Mucosa of gallbladder (tissue), 1 donor: ENCODE data around the gene DUOXA2. TPM values are rescaled to one million over a fixed set of nuclear protein-coding genes. Genes with fewer than 3 reads are reported as not detected.
"Not testable (repeated sequence)": the region's sequence is repeated elsewhere in the genome, so short reads cannot be mapped to it uniquely, and the experiment has no call there.

Source experiments
- DNase-seq: peaks from one replicate; pipeline ENCODE4 v3.0.0-alpha.2; 2020; ENCODE audit warnings: low spot score
- total RNA-seq: library from RNA; stranded (reverse); gene quantifications from one replicate; pipeline ENCODE4 v1.2.1, GENCODE V29; 2021
- donor health status: DM: no; HTN: no; CAD: no.

DUOXA2 gene
- total RNA-seq, 1 donor from 2014 or later = 87.1 TPM

DNA sequence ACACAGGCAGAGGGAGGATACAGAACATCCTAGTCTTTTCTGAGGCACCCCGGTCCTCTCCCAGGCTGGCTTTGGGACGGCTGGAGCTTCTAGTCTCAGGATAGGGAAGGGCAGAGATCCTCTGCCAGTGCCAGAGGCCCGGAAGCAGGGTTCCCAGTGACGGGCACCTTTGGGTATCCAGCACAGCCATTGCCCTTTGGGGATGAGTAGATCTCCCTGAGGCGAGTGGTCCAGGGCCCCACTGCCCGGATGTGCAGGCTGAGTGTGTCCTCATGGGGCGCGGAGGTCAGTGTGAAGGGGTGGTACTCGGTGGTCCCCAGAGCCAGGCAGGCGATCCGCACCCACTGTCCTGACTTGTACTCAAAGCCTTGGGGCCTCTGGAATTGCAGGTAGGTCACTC, 18.5 kb upstream of the DUOXA2 start:
- DNase-seq = no peak

DNA sequence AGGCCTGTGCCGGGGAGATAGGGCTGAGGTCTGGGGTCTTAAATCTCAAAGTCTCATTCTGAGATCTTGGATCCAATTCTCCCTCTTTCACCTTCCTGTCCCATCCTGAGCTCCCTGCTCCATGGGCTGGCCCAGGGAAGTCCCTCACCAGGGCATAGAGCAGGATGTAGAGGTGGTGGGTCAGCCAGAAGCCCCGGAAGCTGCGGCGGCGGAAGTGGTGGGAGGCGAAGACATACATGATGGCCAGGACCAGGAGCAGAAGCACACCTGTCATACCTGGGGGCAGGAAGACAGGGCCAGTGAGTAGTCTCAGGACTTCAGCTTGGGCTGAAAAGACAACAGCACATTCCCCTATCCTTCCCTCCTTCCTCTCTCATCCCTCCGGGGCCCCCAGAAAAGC, 16.7 kb upstream of the DUOXA2 start:
- no peak for DNase-seq

DNA sequence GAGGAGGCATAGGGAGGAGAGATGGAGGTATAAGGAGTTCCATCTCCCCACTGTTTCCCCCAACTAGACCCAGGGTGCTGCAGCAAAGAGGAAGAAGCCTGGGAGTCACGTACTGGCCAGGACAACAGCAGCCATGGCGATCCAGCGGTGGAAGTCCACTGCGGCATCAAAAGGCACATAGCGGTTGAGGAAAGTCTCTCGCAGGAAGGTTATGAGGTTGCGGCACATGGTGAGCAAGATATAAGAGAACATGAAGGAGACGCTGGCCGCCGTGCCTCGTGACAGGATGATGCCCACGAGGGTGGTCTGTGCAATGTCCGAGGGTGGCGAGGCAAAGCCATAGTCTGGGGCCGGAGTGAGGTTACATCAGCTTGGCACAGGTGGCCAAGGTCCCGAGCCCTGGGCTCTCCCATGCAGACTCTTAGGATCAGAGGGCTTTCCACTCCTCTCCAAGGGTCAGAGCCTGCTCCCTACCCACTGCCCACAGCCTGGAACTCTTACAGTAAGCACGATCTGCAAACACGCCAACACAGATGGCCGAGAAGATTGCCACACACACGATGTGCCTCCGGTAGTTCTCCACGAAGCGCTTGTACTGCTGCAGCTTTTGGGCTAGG, 14.5 kb upstream of the DUOXA2 start:
- no peak for DNase-seq

DNA sequence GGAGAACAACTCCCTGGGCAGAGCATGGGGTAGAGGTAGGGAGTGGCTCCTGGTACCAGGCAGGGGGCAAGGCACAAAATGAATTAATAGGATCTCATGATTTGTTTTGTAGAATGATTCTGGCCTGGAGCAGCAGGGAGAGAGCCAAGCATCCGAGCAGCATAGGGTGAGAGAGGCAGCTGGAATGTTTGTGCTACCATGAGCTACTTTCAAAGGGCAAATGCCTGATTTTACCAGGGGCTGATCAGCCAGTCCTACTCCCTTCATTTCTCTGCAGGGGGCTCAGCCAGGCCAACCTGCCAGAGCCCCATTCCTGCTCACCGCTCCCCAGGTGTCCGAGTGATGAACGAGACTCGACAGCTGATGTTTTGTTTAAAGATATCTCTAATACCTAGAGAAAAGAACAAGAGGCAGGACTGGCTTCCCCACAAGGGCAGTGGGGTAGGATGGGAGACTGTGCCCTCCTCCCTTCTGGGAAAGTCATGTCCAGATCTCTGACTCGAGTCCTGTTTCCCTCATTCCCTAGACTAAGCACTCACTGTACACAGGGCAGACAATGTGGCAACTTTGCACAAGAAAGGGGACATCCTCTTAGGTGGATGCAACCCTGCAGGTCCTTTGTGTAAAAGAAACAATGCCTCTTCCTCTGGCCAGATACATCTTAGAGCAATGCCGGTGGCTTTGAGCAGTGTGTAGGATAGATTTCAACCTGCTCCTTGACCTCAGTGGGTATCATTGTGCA, 13.1 kb upstream of the DUOXA2 start:
- DNase-seq = no peak

DNA sequence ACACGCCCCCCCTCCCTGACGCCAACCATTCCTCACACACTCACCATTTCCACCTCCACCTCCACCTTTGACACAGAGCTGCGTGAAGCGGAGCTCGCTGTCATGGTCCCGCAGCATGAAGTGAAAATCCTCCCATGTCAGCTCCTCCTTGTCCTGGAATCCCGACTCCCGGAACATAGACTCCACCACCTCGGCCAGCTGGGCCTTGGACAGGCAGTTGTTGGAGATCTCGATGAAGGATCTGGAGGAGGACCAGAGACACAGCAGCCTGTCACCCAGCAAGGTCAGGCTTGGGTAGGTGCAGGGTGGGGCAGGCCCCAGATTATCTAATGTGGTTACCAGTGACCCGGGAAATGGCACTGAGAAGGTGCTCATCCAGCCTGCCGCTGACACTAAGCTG, 12.4 kb upstream of the DUOXA2 start:
- DNase-seq = no peak

DNA sequence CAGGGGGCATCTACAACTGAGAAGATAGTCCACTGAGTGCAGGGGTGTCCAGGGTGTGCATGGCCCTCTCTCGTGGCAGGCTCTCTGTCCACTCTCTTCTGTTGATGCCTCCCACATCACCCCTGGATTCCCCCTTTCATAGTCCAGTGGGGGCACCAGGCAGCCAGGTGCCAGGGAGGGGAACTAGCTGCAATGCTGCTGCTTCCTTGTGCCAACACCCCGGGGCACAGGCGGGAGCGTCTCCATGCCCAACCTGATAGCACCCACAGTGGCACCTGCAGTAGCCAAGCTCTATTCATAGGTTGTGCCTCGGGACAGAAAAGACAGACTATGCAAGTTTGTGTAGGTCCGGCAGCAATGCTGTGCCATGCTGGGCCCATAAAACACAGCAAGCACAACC, 11.9 kb upstream of the DUOXA2 start:
- DNase-seq = no peak

DNA sequence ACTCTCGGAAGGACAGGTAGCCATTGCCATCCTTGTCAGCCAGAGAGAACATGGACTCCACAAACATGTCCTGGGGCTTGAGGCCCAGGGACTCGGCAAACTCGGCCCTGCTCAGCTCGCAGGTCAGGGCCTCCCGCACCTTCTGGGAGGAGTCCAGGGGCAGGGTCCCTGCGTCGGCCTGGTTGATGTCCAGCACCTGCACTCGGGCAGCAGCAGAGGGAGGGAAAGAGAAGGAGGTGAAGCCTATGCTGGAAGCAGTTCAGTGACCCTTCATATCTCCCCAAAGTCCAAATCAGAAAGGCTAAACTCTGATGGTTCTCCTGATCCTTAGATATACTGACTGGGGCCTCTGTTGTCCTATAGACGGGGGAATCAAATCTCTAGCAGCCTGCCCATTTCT, 10.0 kb upstream of the DUOXA2 start:
- not testable (repeated sequence) for DNase-seq

DNA sequence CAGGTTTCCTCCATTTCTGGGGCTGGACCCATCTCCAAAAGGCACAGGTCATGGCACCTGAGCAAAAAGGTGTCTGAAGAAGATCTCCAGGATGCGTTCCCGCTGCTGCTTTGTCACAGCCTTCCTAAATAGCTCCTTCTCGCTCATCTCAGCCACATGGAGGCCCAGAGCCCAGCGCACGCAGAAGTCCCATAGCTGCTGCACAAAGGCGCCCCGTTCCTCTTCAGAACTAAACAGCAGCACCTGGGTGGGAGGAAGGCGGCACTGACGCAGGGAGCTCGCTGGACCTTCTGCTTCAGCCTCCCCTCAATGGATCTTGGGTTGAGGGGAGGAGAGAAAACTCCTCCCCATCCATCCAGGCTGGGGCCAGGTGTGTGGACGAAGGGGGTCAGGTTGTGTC, 8.5 kb upstream of the DUOXA2 start:
- no peak for DNase-seq

DNA sequence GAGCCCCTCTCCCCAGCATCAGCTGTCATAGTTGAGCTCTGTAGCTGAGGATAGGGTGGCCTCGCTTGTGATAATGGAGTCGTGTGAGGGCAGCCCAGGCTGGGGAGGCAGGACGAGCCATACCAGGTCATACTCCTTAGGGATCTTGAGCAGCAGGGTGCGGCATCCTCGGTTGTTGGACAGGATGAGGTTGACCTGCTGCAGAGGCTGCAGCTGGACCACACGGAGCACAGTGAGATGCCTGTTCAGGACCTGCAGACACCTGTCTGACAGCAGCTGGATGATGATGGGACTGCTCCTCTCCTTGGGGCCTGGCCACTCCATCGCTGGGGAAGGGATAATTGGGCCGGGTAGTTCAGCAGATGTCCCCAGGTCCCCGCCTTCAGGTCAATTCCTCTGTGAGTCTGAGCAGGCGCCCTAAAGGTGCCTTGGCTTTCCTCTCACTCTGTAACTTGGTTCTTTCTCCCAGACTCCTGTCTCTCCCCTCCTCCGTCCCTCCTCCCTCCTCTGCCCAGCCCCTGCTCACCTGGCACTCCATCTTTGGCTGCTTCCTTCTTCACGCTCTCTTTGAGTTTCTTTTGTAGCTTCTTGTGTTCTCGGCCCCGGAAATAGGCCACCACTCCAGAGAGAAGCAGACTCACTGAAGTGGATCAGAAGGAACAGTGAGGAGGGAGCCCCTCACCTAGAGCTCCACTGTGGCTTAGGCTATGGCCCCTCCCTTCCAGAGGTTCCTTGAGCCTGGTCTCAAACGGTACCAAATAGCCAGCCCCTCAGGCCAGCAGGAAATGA, 7.9 kb upstream of the DUOXA2 start:
- DNase-seq = no peak

DNA sequence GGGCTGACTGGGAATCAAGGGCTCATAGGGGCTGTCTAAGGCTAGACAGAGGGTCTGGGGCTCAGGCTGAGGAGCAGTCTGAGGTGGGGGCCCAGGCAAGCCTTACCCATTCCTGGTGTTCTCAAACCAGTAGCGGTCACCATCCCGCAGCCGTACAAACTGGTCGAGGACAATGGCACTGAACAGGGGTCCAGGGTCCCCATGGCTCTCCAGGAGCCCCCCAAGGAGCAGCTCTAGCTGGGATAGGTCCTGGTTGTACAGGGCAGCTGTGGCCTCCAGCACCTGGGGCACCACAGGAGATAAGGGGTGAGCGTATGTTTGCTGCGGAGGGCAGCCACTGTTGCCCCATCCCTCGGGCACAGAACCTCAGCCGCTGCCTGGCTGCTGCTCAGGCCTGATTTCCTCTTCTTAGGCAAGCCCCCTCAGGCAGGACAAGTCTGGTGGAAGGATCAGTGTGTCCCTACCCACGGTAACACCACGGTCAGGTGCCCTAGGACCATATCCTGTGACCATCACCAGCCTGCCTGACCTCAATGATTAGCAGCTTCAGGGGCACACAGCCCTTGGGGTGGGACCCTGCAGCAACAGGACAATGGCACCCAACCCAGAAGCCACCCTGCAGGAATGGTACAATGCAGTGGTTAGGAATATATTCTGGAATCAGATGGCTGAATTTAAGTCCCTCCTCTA, 6.0 kb upstream of the DUOXA2 start:
- DNase-seq = no peak

DNA sequence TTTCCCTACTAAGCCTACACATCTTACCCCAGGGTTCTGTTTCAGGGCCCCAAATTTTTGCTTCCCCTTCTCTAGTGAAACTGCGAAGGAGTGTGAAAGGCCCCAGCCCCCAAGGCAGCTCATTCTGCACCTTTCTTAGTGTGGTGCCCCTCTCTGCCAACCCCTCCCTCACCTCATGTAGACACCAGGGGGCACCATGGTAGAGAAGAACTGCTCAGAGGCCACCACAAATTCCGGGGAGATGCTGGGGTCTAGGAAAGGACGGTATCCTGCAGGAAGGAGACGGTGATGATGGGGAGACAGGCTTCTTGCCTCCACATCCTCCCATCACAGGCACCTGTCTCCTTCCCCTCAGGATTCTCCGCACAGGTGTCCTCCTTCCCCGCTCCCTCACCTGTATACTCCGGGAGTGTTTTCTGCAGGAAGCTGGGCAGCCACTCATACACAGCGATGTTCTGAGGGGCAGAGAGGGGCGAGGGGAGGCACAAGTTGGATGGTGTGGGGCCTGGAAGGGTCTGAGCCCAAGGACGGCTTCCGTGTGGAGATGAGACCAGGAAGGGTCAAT, 3.8 kb upstream of the DUOXA2 start:
- no peak for DNase-seq

DNA sequence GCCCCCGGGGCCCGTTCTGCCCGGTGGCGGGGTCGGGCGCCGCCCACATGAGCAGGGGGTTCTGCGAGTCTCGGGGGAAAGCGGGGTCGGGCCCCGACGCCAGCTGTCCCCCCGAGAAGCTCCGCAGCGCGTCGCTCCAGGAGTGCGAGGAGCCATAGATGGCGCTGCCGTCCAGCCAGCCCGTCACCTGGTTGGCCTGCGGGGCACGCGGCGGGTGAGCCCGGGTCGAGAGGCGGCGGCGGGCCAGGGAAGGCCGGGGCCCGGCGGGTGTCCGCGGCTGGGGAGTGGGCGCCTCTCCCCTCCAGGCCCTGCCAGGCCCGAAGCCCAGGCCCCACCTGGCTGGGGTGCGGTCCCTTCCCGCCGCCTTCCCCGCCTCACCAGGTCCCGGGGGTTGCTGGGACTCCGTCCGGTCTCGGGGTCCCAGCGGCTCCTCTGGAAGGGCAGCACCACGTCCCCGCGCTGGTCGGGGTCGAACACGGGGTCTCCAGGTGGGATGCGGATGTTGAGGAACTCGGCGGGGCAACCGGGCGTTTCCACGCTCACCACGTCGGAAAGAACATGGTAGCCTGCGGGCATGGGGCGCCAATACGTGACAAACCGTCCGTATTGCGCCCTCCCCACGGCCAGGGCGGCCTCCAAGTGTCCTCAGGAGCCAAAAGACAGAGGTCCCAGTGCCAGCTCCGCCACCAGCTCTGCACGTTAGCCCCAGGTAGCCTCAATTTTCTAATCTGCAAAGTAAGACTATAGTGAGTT, 2.6 kb upstream of the DUOXA2 start:
- no peak for DNase-seq

DNA sequence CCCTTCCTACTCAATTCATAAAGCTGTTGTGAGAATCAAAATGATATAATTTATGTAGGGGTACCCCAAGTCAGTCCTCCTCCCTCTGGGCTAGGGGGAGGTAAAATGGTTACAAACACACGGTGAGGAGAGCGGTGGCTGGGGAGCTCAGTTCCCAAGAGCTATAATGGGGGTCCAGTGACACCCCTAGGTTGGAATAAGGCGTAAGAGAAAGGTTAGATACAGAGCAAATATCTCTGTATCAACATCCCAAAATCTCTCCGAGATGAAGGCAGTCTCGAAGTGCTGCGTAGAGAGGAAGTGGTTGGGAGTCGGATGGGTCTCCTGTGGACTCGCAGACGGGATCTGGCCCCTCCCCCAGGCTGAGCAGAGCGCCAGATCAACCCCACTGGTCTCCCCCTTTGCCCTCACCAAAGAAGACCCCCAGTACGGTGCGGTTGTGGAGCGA, 2.0 kb upstream of the DUOXA2 start:
- DNase-seq = no peak

DNA sequence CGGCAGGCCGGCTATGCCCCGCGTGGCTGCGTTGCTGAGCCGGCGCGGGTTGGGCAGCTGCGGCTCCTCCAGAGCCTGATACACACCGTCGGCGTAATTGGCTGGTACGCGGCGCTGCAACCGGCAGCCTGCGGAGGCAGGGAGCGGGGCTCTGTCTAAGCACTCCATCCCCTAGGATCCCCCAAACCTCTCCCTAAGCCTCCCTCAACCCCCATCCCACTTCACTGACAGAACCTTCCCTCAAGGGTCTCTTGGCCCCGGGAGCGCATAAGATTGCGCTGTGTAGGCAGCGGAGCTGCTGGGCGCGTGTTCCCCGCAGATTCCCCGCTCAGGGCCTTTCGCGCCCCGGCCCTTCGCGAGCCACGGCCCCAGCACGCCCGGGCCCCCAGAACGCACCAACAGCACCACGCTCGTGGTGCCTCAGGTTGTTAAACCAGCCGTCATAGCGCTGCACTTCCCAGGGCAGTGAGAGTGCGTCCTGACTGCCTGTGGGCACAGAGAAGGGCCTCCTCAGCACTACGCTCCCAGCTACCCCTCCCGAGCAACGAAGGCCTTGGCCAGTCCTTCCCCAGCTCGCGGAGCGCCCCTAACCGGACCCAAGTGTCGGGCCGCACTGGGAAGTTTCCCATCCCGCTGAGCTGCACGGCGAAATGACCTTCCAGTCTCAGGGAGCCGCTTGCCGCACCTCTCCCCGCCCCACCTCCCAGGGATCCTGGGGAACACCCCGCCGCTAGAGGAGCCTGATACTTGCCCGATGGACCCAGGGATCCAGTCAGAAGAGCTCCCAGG, 1.3 kb upstream of the DUOXA2 start:
- DNase-seq = no peak

DNA sequence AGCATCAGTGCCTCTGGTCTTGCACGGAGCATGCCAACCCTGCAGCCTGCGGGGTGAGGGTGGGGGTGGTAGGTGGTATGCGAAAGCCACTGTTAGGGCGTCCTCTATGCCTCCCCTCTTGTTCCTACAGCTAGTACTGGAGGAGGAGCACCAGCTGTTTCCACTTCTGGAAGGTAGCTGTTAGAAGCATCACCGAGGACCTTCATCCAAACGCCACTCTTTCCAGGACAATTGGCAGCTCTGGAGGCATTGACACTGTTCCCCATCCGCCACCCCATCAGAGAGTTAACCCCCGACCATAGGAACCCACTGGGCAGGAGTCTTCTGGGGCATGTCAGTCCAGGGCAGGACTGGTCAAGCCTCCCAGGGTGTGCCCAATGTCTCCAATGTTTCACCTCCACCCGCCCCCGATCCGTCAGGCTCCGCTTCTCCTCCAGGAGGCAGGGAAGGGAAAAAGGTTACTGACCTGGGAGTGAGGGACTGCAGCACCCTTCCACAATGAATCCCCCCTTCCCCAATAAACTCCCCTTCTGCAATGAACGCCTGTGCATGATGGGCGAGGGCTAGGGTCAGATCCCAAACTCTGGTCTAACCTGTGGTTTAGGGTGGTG, 641 bp upstream of the DUOXA2 start:
- DNase-seq = no peak

DNA sequence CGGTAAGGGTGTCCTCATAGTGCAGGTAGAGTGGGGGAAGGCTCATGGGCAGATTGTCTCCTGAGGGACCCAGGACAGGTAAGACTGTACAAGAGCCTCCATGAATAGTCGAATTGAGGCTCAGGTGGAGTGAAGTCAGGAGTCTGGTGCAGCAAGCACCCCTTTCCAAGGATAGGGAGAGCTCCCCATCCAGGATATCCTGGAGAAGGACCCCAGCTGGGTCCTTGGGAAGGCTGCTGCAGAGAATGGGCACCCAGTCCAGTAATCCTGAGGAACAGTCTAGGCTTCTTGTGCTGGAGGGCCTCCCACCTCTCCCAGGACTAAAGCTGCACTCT, 592 bp downstream of the DUOXA2 start:
- no peak for DNase-seq

DNA sequence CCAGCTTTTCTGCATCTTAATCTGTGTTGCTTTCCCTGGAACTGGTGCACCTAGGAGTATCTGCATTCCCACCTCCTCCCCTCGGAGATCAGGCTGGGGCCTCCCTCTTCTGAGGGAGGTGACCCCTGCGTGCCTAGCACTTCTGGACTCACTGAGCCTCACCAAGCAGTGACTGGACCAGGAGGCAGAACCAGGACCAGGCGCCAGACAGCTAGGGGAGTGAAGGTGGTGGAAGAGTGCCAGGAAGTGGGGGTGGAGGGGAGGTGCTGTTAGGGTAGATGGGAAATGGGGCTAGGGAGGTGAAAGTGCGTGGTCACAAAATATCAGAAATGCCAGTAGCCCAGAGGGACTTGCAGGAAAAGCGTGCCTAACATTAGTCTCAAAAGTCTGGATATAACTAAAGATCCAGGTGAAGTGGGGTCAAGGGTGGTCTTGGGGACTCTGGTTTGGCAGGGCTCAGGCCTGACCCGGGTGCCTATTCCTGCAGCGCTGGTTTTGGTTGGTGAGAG, 1.2 kb downstream of the DUOXA2 start:
- no peak for DNase-seq

DNA sequence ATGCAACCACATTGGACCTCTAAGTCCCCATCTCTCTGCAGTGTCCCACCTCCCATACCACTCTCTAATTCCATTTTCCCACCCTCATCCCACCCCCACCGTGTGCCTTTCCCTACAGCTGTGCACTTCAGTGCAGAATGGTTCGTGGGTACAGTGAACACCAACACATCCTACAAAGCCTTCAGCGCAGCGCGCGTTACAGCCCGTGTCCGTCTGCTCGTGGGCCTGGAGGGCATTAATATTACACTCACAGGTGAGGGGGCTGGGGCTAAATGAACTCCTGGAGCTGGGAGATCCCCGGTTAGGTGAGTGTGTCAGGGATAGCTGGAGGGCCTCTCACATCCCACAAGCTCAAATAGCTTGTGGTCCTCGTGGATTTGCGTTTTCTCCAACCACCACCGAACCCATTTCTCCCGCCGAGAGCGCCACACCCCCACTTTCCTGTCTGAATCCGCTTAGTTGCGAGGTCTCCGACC, 1.9 kb downstream of the DUOXA2 start:
- no peak for DNase-seq

DNA sequence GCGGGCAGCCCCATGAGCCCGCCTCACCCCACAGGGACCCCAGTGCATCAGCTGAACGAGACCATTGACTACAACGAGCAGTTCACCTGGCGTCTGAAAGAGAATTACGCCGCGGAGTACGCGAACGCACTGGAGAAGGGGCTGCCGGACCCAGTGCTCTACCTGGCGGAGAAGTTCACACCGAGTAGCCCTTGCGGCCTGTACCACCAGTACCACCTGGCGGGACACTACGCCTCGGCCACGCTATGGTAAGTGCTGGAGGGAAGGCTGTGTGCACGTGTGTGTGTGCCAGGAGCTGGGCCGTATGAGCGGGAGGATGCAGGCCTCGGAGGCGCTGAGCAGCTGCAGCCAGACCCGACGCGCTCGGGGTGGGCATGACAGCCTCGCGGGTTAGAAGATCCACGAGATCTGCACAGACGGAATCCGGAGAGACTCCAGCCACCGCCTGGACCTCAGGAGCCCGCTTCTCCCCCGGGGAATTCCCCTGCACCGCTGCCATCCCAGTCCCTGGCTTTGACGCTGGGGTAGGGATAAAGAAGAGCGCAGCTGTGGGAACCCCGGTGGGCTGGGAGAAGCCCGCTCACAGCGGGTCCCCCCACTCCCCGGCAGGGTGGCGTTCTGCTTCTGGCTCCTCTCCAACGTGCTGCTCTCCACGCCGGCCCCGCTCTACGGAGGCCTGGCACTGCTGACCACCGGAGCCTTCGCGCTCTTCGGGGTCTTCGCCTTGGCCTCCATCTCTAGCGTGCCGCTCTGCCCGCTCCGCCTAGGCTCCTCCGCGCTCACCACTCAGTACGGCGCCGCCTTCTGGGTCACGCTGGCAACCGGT, 2.6 kb downstream of the DUOXA2 start:
- DNase-seq = no peak
